Esophagus muscularis mucosa (tissue), 4 donors: Measurements from ENCODE around the gene ITPR3. TPM values are rescaled to one million over a fixed set of nuclear protein-coding genes. Genes with fewer than 3 reads are reported as not detected.
A peak's percentile ranks its signal among the peaks of the same experiment; 100 is the strongest.

Experiments used
- DNase-seq: peaks from one replicate; pipeline ENCODE4 v3.0.0-alpha.2; 2017; ENCODE audit errors: extremely low spot score
- H3K27ac ChIP-seq, 4 donors: fragments of 200-600 bp; sonication (generic); replicated peaks in 1 of 4; 1 replicate in 3 of 4; 2 replicates in 1 of 4; pipeline ENCODE4 v1.5.1; 2016 to 2019; ENCODE audit warnings: mild to moderate bottlenecking in 1 of 4
- H3K27me3 ChIP-seq, 4 donors: fragments of 200-600 bp; sonication (generic); one replicate each; pipeline versions ENCODE4 v1.5.1 to v1.6.0; 2016 to 2019
- H3K36me3 ChIP-seq, 4 donors: fragments of 200-600 bp; sonication (generic); one replicate each; pipeline ENCODE4 v1.5.1; 2016 to 2019
- H3K4me1 ChIP-seq, 4 donors: fragments of 200-600 bp; sonication (generic); one replicate each; pipeline ENCODE4 v1.5.1; 2016 to 2019
- H3K4me3 ChIP-seq, 4 donors: fragments of 200-600 bp; sonication (generic); 1 replicate in 2 of 4; 2 replicates in 2 of 4; pipeline ENCODE4 v1.5.1; 2016 to 2019; ENCODE audit warnings: mild to moderate bottlenecking in 4 of 4, moderate library complexity in 1 of 4
- H3K9me3 ChIP-seq, 4 donors: fragments of 200-600 bp; sonication (generic); 1 replicate in 3 of 4; 2 replicates in 1 of 4; pipeline ENCODE4 v1.5.1; 2016 to 2019
- CTCF ChIP-seq, 3 experiments: fragments of 200-600 bp in 2 of 3; fragments of 450-650 bp in 1 of 3; sonication (generic) in 2 of 3; IDR thresholded peaks; one replicate each; pipeline ENCODE4 v1.5.1; 2017 to 2019; ENCODE audit warnings: antibody characterized with exemption in 3 of 3, mild to moderate bottlenecking in 2 of 3, moderate library complexity in 1 of 3
- EP300 ChIP-seq: sonication (generic); formaldehyde crosslinking; IDR thresholded peaks from one replicate; pipeline ENCODE4 v1.6.1; 2017; ENCODE audit warnings: antibody characterized with exemption
- POLR2A ChIP-seq: fragments of 450-650 bp; IDR thresholded peaks from one replicate; pipeline ENCODE4 v1.6.1; 2017; ENCODE audit warnings: antibody characterized with exemption, moderate library complexity, mild to moderate bottlenecking, low read depth
- POLR2AphosphoS5 ChIP-seq, 2 donors: sonication (generic); formaldehyde crosslinking; IDR thresholded peaks; one replicate each; pipeline ENCODE4 v1.6.1; 2017; ENCODE audit warnings: antibody characterized with exemption in 2 of 2
- WGBS: methylation state at CpG from one replicate; pipeline ENCODE4 v1.1.5; 2018; 5-methylcytosine and 5-hydroxymethylcytosine counted together
- intact Hi-C: fragments of 100-400 bp; cut with DNase I; formaldehyde crosslinking; loops from one replicate; pipeline ENCODE4 v1.15.1; 2023
- small RNA-seq, 3 donors: library from RNA; depleted of rRNA; stranded (forward); fragments of <200 nt; gene quantifications; one replicate each; pipeline ENCODE3, GENCODE V24; 2016
- total RNA-seq, 4 donors: library from RNA; depleted of rRNA; stranded (reverse); fragments of >200 nt; gene quantifications; one replicate each; pipeline versions ENCODE4 v1.1.0 to v1.2.1, GENCODE V29; 2016

ITPR3 gene
- total RNA-seq, 4 donors from 2014 or later = 12.1 to 24.9 (median 20.5) TPM

DNA sequence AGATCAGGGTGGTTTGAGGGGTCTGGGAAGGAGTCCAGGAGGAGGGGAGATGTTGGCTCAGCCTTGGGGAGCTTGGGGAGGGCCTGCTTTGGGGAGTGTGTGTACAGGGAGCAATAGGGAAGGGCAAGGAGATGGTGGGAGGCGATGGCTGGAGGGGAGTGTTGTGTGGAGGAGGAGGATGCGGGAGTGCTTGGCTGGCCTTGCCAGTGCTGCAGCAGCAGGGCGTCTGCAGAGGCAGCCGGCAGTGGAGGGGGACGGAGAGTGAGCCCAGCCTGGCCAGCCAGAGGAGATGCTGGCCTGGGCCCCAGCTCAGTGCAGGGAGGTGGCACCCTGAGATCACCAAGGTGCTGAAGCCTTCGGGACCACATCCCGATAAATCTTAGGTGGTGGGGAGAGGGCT is 121.7 kb downstream of the ITPR3 start:
- DNase-seq = no peak

DNA sequence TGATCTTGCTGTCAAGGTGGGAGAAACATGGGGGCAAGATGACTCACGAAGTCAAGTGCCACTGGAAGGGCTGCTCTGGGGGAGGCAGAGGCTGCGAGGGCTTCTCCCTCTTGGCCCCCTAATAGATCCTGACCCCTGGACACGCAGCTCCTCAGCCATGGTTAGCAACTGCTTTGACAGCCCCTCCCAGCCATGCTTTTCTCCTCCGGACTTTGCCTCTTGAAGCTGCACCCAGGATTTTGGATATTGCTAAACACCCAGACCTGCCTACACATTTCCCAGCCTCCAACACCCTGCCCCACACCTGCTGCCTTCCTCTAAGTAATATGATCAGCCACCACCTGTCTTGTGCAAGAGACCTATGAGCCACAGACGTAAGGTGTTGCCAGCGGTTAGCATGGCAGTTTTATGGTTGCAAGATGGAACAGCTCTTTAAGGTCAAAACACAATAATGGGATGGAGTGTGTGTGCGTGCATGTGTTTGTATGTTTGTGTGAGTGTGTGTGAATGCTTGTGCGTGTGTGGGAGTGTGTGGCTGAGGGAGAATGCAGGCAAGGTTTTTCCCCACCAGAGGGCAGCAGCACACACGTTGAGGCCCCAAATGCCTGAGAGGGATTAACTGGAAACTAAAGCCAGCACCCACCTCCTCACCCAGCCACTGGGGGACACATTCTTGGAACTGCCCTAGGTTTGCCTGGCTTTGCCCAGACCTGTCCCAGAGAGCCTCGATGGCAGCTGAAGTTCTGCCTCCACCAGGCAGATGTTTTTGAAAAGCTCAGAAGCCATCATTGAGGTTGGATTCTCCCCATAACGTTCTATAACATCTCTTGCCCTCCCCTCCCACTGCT is 123.1 kb downstream of the ITPR3 start:
- 32% methylated on average over 11 of the region's 11 CpGs for WGBS
- intact Hi-C loops = loop anchor here (5.0 kb wide), 1 partner anchor 408 kb away; no protein-coding TSS in a partner anchor
- Histone ChIP-seq H3K27ac (peak overlapping the region in 1 of 4 donors; percentile 2), H3K27me3 (peaks cover 0 to 50% (median 0%) of the 10 kb centered on the region in 4 donors), H3K4me1 (peaks cover 0 to 20% (median 11%) of the 10 kb centered on the region in 4 donors), H3K4me3 (peak overlapping the region in 2 of 4 donors; percentile 4 to 5), H3K36me3 (peaks cover 0 to under 1% (median 0%) of the 10 kb centered on the region in 4 donors), H3K9me3 (no peaks in the 10 kb centered on the region)
- no peak for DNase-seq
- no peak for TF ChIP-seq POLR2AphosphoS5 (IDR thresholded peaks at IDR 0.05)
- peak; percentile 15 for TF ChIP-seq POLR2A
- no peak for TF ChIP-seq EP300
- TF ChIP-seq CTCF (IDR thresholded peaks at IDR 0.05) = peak; percentile 76 to 96 (median 84)

More for the DNA sequence above, 121.7 kb downstream of the ITPR3 start:
- intact Hi-C loops = loop anchor here (5.0 kb wide), 1 partner anchor 409 kb away; no protein-coding TSS in a partner anchor
- Histone ChIP-seq H3K4me3 (no peak overlapping the region), H3K4me1 (peaks cover 0 to 20% (median 16%) of the 10 kb centered on the region in 4 donors), H3K27ac (no peak overlapping the region), H3K9me3 (no peaks in the 10 kb centered on the region), H3K36me3 (peaks cover 0 to 13% (median 0%) of the 10 kb centered on the region in 4 donors), H3K27me3 (peaks cover 0 to 50% (median 0%) of the 10 kb centered on the region in 4 donors)
- TF ChIP-seq POLR2AphosphoS5 (IDR thresholded peaks at IDR 0.05) = no peak
- TF ChIP-seq CTCF (IDR thresholded peaks at IDR 0.05) = no peak
- TF ChIP-seq POLR2A = no peak
- no peak for TF ChIP-seq EP300
- WGBS = 60% methylated on average over 7 of the region's 7 CpGs

DNA sequence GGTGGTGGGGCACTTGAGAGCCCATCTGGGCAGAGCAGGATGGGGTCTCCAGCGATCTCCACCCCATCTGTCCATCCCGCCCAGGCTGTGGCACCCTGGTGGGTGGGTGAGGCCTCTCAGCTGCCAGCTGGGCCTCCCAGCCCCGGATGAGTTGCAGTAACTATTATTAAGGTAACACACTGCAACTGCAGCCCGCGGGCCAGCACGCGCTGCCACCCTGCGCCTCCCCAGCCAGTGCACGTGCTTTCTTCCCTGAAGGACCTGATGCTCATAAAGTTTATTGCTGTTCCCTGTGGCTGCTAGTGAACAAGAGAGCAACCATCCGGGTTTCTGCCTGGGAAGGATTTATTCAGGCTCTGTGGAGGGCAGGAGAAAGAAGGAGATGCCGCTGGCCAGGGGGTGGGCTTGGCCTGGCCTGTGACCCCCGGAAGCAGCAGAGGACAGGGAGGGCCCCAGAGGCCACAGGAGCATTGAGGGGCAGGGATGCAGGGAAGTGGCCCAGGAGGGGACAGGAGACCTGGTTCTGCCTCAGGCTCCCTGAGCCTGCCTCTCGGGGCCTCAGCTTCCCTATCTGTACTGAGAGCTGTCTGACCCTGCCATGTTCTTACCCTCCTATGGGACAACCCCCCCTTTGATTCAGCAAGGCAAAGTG is 123.9 kb downstream of the ITPR3 start:
- H3K27me3 ChIP-seq = peaks cover 0 to 50% (median 0%) of the 10 kb centered on the region in 4 donors
- peak overlapping the region in 3 of 4 donors; percentile 4 to 34 (median 5) for H3K4me3 ChIP-seq
- H3K27ac ChIP-seq = peak overlapping the region in 2 of 4 donors; percentile 2 to 37
- no peak for DNase-seq
- no peaks in the 10 kb centered on the region for H3K36me3 ChIP-seq
- peaks cover 0 to 20% (median 7%) of the 10 kb centered on the region in 4 donors for H3K4me1 ChIP-seq
- WGBS = 74% methylated on average over 6 of the region's 13 CpGs
- intact Hi-C loops = loop anchor here (5.0 kb wide), 1 partner anchor 407 kb away; no protein-coding TSS in a partner anchor
- TF ChIP-seq EP300 (no peak), POLR2AphosphoS5 (IDR thresholded peaks at IDR 0.05) (no peak), CTCF (IDR thresholded peaks at IDR 0.05) (no peak), POLR2A (no peak)
- no peaks in the 10 kb centered on the region for H3K9me3 ChIP-seq

- H3K9me3 ChIP-seq = no peaks in the 10 kb centered on the region
- H3K27ac ChIP-seq = peak overlapping the region in 3 of 4 donors; percentile 37 to 47 (median 44)
- H3K4me3 ChIP-seq = peak overlapping the region; percentile 33 to 46 (median 34)
- TF ChIP-seq CTCF (IDR thresholded peaks at IDR 0.05) (no peak), EP300 (no peak), POLR2AphosphoS5 (IDR thresholded peaks at IDR 0.05) (no peak), POLR2A (no peak)
- intact Hi-C loops = no loop called here
- peaks cover 0 to 20% (median 7%) of the 10 kb centered on the region in 4 donors for H3K4me1 ChIP-seq
- H3K27me3 ChIP-seq = peaks cover 0 to 50% (median 0%) of the 10 kb centered on the region in 4 donors
- H3K36me3 ChIP-seq = no peaks in the 10 kb centered on the region
- WGBS = 83% methylated on average over 7 of the region's 7 CpGs
- no peak for DNase-seq
These were observed 124.4 kb downstream of the ITPR3 start for GRCh38 chr6:33745548-33745947.

Small RNA genes within 50 kb of the gene (small RNA-seq; reads per million reads assigned to genes)
- 0 reads per million in 3 donors for gene MIR3934

Other genes with a start within 250 kb of the ITPR3 start
- 1 to 10 TPM in 1 of 4 donors, under 1 TPM in 2, not detected in 1; 0.39 to 1.1 (median 0.42) TPM for gene KIFC1, start 229.5 kb upstream of the ITPR3 start, total RNA-seq
- 10 to 100 TPM; 68.5 to 91.5 (median 84.9) TPM for gene PHF1, start 210.3 kb upstream of the ITPR3 start, total RNA-seq
- 100 to 1,000 TPM; 109 to 136 (median 123) TPM for gene CUTA, start 203.2 kb upstream of the ITPR3 start, total RNA-seq
- gene SYNGAP1, start 201.3 kb upstream of the ITPR3 start, total RNA-seq = 10 to 100 TPM in 3 of 4 donors, 1 to 10 TPM in 1; 8.0 to 17.6 (median 13.2) TPM
- gene ZBTB9, start 166.7 kb upstream of the ITPR3 start, total RNA-seq = 1 to 10 TPM; 1.7 to 3.5 (median 3.0) TPM
- gene BAK1, start 41.0 kb upstream of the ITPR3 start, total RNA-seq = 10 to 100 TPM in 3 of 4 donors, 1 to 10 TPM in 1; 9.9 to 13.1 (median 11.7) TPM
- 10 to 100 TPM in 3 of 4 donors, 1 to 10 TPM in 1; 9.4 to 22.2 (median 14.7) TPM for gene UQCC2, start 90.4 kb downstream of the ITPR3 start, total RNA-seq
- 1 to 10 TPM; 1.2 to 2.8 (median 1.7) TPM for gene IP6K3, start 125.6 kb downstream of the ITPR3 start, total RNA-seq
- 10 to 100 TPM; 36.4 to 65.3 (median 55.4) TPM for gene LEMD2, start 167.8 kb downstream of the ITPR3 start, total RNA-seq
- not detected for gene MLN, start 182.7 kb downstream of the ITPR3 start, total RNA-seq